NCI-H1048 (cell line): Measurements from ENCODE around the gene IGHMBP2.
"Not testable (repeated sequence)": the region's sequence is repeated elsewhere in the genome, so short reads cannot be mapped to it uniquely, and the experiment has no call there.

Experiments
- DNase-seq: peaks from one replicate; lab custom pipeline; 2025; lab: John Stamatoyannopoulos, UW

IGHMBP2 gene

GRCh38 chr11:68961245-68961644, 57.6 kb downstream of the IGHMBP2 start:
- no peak for DNase-seq

GRCh38 chr11:68962527-68963250, 59.0 kb downstream of the IGHMBP2 start:
- DNase-seq: no peak

GRCh38 chr11:68963779-68964178, 60.1 kb downstream of the IGHMBP2 start:
- no peak for DNase-seq

- DNase-seq: no peak
Measured at GRCh38 chr11:68965901-68966853, 62.5 kb downstream of the IGHMBP2 start.

- DNase-seq: no peak
Measured at GRCh38 chr11:68966894-68967780, 63.4 kb downstream of the IGHMBP2 start.

GRCh38 chr11:68968306-68969250, 64.9 kb downstream of the IGHMBP2 start:
- no peak for DNase-seq

GRCh38 chr11:68969386-68969785, 65.7 kb downstream of the IGHMBP2 start:
- DNase-seq: no peak

- no peak for DNase-seq
Measured at GRCh38 chr11:68970921-68971636, 67.4 kb downstream of the IGHMBP2 start.

GRCh38 chr11:68973219-68973618, 69.5 kb downstream of the IGHMBP2 start:
- DNase-seq: no peak

GRCh38 chr11:68973706-68974105, 70.0 kb downstream of the IGHMBP2 start:
- not testable (repeated sequence) for DNase-seq

GRCh38 chr11:68974421-68975194, 70.9 kb downstream of the IGHMBP2 start:
- no peak for DNase-seq

GRCh38 chr11:68976095-68976494, 72.4 kb downstream of the IGHMBP2 start:
- no peak for DNase-seq

- DNase-seq: no peak
Measured at GRCh38 chr11:68976563-68976962, 72.9 kb downstream of the IGHMBP2 start.

- DNase-seq: no peak
Measured at GRCh38 chr11:68977781-68978625, 74.3 kb downstream of the IGHMBP2 start.

GRCh38 chr11:68978626-68978930, 74.9 kb downstream of the IGHMBP2 start:
- DNase-seq: no peak

- DNase-seq: no peak
Measured at GRCh38 chr11:68978931-68979594, 75.4 kb downstream of the IGHMBP2 start.

GRCh38 chr11:68979931-68980775, 76.5 kb downstream of the IGHMBP2 start:
- DNase-seq: no peak
